ENCODE measurements around the gene AQP1. TPM values are rescaled to one million over a fixed set of nuclear protein-coding genes. Genes with fewer than 3 reads are reported as not detected.

The AQP1 gene
- total RNA-seq, 1 experiment from 2014 or later = not detected

DNA sequence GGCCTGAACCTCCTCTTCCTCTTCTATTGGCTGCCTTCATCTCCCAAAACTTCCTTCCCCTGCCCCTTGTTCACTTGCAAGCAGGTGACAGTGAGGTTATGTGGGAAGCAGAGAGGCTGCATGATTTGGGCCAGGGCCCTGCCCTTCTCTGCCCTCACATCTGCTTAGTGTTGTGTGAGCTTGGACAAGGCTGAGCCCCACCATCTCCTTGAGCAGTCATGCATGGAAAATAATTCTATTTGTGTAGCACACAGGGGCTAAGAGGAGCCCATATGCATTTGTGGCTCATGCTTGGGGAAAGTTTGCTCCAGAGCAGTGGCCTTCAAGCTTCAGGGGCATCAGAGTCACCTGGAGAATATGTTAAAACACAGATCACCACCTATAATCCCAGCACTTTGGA lies 26.8 kb upstream of the AQP1 start:
- no TSS peak for BruUV-seq (replicated peaks)
- H3K27me3 Mint-ChIP-seq (ENCODE audit: insufficient read depth, unreplicated experiment) = no peaks in the 10 kb centered on the region
- no peak for DNase-seq (ENCODE audit: unreplicated experiment)
- POLR2A ChIA-PET = no interaction called here
- CTCF ChIA-PET = interaction anchor here (0.5 to 1.2 kb wide), 2 partner anchors 174 to 237 kb away, joined by 3 to 4 read pairs; no protein-coding TSS in a partner anchor
- no peak overlapping the region for H3K4me3 Mint-ChIP-seq (ENCODE audit: unreplicated experiment)
- H3K4me1 Mint-ChIP-seq (ENCODE audit: insufficient read depth, unreplicated experiment) = peaks cover 6% of the 10 kb centered on the region
- TF ChIP-seq, protein P1, sequence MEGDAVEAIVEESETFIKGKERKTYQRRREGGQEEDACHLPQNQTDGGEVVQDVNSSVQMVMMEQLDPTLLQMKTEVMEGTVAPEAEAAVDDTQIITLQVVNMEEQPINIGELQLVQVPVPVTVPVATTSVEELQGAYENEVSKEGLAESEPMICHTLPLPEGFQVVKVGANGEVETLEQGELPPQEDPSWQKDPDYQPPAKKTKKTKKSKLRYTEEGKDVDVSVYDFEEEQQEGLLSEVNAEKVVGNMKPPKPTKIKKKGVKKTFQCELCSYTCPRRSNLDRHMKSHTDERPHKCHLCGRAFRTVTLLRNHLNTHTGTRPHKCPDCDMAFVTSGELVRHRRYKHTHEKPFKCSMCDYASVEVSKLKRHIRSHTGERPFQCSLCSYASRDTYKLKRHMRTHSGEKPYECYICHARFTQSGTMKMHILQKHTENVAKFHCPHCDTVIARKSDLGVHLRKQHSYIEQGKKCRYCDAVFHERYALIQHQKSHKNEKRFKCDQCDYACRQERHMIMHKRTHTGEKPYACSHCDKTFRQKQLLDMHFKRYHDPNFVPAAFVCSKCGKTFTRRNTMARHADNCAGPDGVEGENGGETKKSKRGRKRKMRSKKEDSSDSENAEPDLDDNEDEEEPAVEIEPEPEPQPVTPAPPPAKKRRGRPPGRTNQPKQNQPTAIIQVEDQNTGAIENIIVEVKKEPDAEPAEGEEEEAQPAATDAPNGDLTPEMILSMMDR (IDR thresholded peaks at IDR 0.05; ENCODE audit: unreplicated experiment) = no peak
- intact Hi-C loops (cut with micrococcal nuclease) = no loop called here
- no peaks in the 10 kb centered on the region for H3K9me3 Mint-ChIP-seq (ENCODE audit: unreplicated experiment)
- peaks cover 18% of the 10 kb centered on the region for H3K36me3 Mint-ChIP-seq (ENCODE audit: insufficient read depth, unreplicated experiment)
- H3K27ac Mint-ChIP-seq (ENCODE audit: low read depth, unreplicated experiment) = no peak overlapping the region

DNA sequence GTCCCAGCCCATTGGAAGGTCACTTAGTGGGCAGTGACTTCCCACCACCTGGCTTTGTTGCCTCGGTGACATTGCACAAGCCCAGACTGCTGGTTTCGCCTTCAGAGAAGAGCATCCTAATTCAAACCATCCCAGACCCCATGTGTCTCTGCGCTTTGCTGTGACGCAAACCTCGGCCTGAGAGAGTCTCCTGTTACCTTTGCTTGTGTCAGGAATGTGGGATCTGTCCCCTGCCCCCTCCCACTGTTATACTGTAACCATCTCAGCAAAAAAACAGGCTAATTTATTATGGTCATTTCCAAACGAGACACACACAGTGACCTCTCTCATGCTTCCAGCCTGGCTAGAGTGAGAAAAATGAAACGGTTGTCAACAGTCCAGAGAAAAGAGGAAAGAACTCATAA lies 25.0 kb upstream of the AQP1 start:
- H3K9me3 Mint-ChIP-seq (ENCODE audit: unreplicated experiment) = no peaks in the 10 kb centered on the region
- no TSS peak for BruUV-seq (replicated peaks)
- POLR2A ChIA-PET = no interaction called here

DNA sequence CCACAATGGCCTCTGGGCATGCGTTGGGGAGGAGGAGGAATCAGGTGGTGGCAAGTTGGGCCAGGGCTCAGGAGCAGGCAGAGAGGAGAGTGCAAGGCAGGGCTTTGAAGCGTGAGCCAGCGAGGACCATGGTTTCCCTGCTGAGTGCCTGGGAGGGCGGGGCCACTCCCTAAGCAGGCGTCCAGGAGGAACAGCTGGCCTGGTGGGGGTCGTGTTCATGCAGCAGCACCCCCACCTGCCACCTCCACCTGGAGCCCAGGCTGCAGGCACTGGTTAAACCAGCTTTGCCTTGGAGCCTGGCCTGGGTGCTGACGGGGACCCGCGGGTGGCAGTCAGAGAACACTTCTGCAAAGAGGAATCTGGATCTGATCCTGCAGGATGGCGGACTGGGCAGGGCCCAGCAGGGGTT lies 24.2 kb upstream of the AQP1 start:
- Mint-ChIP-seq H3K36me3 (ENCODE audit: insufficient read depth, unreplicated experiment) (peaks cover 13% of the 10 kb centered on the region), H3K4me3 (ENCODE audit: unreplicated experiment) (no peak overlapping the region), H3K27me3 (ENCODE audit: insufficient read depth, unreplicated experiment) (no peaks in the 10 kb centered on the region), H3K27ac (ENCODE audit: low read depth, unreplicated experiment) (no peak overlapping the region), H3K4me1 (ENCODE audit: insufficient read depth, unreplicated experiment) (peaks cover 6% of the 10 kb centered on the region), H3K9me3 (ENCODE audit: unreplicated experiment) (no peaks in the 10 kb centered on the region)
- BruUV-seq (replicated peaks) = no TSS peak
- ChIA-PET POLR2A (no interaction called here), CTCF (interaction anchor here (0.5 to 1.6 kb wide), 4 partner anchors 37 to 96 kb away, joined by 3 to 4 read pairs (median 3); no protein-coding TSS in a partner anchor)
- no peak for DNase-seq (ENCODE audit: unreplicated experiment)
- intact Hi-C loops (cut with micrococcal nuclease) = no loop called here
- TF ChIP-seq, protein P1 (IDR thresholded peaks at IDR 0.05; ENCODE audit: unreplicated experiment) = no peak

More for the DNA sequence above, 25.0 kb upstream of the AQP1 start:
- TF ChIP-seq, protein P1 (IDR thresholded peaks at IDR 0.05; ENCODE audit: unreplicated experiment) = no peak
- Mint-ChIP-seq H3K4me1 (ENCODE audit: insufficient read depth, unreplicated experiment) (peaks cover 6% of the 10 kb centered on the region), H3K27ac (ENCODE audit: low read depth, unreplicated experiment) (no peak overlapping the region), H3K4me3 (ENCODE audit: unreplicated experiment) (no peak overlapping the region), H3K36me3 (ENCODE audit: insufficient read depth, unreplicated experiment) (peaks cover 13% of the 10 kb centered on the region), H3K27me3 (ENCODE audit: insufficient read depth, unreplicated experiment) (no peaks in the 10 kb centered on the region)
- CTCF ChIA-PET = interaction anchor here (0.9 kb wide), 2 partner anchors 38 to 97 kb away, joined by 3 to 4 read pairs; no protein-coding TSS in a partner anchor
- intact Hi-C loops (cut with micrococcal nuclease) = no loop called here
- DNase-seq (ENCODE audit: unreplicated experiment) = no peak

DNA sequence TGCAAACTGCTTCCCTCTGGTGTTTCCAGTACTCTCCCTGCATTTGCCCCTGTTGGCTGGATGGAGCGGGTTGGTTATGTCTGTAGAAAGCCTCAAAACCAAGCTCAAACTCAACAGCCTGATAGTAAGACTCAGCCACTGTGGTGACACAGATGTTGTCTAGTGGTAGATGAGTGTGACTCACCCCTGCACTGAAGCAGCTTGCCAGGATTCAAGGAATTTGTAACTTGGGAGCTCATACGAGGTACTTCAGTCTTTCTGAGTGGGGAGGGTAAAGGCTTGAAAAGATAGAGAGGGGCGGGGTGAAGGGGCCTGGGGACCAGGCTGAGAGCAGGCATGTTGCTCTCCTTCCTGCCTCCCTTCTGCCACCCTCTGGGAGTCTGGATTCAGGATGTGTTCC lies 22.9 kb upstream of the AQP1 start:
- Mint-ChIP-seq H3K36me3 (ENCODE audit: insufficient read depth, unreplicated experiment) (peaks cover 11% of the 10 kb centered on the region), H3K27me3 (ENCODE audit: insufficient read depth, unreplicated experiment) (no peaks in the 10 kb centered on the region), H3K4me1 (ENCODE audit: insufficient read depth, unreplicated experiment) (peaks cover 6% of the 10 kb centered on the region), H3K9me3 (ENCODE audit: unreplicated experiment) (no peaks in the 10 kb centered on the region), H3K4me3 (ENCODE audit: unreplicated experiment) (no peak overlapping the region), H3K27ac (ENCODE audit: low read depth, unreplicated experiment) (no peak overlapping the region)
- TF ChIP-seq, protein P1 (IDR thresholded peaks at IDR 0.05; ENCODE audit: unreplicated experiment) = no peak
- peak; percentile 62 for DNase-seq (ENCODE audit: unreplicated experiment)
- ChIA-PET CTCF (interaction anchor here (1.6 kb wide), 1 partner anchor 87 kb away, joined by 3 read pairs; no protein-coding TSS in a partner anchor), POLR2A (interaction anchor here (1.1 kb wide), 1 partner anchor 10 kb away, joined by 3 read pairs; no protein-coding TSS in a partner anchor)
- intact Hi-C loops (cut with micrococcal nuclease) = no loop called here
- BruUV-seq (replicated peaks) = no TSS peak
